Activated CD4-positive, alpha-beta T cell treated with anti-CD3 and anti-CD28 coated beads for 48 hours (primary cell): ENCODE data around the gene ESPL1.
A peak's percentile ranks its signal among the peaks of the same experiment; 100 is the strongest.

Source experiments
- DNase-seq: peaks from one replicate; pipeline ENCODE4 v3.0.0-alpha.2; 2020

Gene ESPL1

GRCh38 chr12:53231921-53232645, 36.0 kb upstream of the ESPL1 start, which contains the start of gene RARG:
RARG (minus strand) TSS chr12:53232209; CDS start chr12:53227545, 4,664 bp downstream.
- peak; percentile 75 for DNase-seq

DNA sequence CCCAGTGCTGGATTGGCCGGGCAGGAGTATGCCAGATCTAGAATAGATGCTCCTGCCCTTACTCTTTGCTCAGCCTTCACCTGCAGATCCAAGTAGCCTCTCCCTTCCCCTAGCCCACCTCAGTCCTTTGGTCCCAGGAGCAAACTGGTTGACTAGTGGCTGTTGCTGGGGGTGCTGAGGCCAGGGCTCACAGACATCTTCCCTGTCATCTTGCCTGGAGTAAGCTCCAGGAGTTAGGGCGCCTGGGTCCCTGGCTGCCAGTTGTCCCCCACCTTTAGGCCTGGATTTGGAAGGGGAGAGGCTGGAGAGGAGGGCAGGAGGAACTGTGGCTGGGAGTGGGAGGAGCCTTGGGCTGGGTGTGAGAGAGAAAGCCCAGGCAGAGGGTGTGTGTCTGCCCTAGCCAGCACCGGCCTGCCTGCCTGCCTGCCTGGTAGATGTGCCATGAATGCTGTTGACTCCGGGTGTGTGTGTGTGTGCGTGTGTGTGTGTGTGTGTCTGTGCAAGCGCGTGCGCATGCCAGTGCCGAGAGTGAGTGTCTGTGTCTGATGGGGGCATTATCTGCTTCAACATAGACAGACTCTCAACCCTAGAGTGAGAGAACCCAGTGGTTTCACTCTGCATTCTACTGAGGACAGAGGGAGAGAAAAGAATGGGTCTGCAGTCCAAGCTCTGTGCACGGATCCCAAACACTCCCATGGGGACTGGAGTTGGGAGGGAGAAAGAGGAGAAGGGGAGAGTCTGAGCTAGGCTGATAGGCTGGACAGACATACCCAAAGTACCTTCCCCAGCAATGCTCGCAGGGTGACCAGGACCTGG, 35.2 kb upstream of the ESPL1 start:
- DNase-seq, result peak; percentile 46

GRCh38 chr12:53233671-53234121, 34.4 kb upstream of the ESPL1 start:
- no peak for DNase-seq

GRCh38 chr12:53234271-53234914, 33.7 kb upstream of the ESPL1 start:
- no peak for DNase-seq

GRCh38 chr12:53235164-53235563, 32.9 kb upstream of the ESPL1 start:
- no peak for DNase-seq

DNA sequence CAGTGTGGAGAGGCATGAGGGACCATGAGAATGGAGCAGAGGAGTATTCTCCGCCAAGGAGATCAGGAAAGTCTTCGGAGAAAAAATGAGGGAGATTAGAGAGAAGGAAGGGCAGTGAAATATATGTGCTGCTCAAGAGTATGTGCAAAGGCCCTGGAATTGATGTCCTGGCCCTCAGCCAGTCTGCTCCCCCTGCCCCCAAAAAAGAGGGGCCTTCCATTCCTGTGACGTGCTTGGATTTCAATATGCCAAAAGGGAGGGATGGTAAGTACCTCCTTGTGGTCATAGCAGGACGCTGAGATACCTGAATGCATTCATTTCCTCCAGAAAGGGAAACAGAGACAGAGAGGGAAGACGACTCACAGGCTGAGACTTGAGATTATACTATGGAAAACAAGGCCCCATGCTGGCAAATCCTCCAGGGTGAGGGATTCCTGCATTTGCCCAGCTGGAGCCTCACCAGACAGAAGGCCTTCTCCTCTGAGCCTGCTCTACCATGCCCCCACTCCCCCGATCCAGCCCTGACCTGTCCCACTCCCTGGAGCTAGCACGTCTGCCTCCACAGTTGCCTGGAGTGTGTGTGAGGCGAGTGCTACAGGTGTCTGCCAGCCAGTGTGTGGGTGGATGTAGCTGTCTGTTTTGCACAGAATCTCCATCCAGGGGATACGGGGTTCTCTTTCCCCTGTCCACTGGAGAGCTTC, 32.2 kb upstream of the ESPL1 start:
- peak; percentile 49 for DNase-seq

DNA sequence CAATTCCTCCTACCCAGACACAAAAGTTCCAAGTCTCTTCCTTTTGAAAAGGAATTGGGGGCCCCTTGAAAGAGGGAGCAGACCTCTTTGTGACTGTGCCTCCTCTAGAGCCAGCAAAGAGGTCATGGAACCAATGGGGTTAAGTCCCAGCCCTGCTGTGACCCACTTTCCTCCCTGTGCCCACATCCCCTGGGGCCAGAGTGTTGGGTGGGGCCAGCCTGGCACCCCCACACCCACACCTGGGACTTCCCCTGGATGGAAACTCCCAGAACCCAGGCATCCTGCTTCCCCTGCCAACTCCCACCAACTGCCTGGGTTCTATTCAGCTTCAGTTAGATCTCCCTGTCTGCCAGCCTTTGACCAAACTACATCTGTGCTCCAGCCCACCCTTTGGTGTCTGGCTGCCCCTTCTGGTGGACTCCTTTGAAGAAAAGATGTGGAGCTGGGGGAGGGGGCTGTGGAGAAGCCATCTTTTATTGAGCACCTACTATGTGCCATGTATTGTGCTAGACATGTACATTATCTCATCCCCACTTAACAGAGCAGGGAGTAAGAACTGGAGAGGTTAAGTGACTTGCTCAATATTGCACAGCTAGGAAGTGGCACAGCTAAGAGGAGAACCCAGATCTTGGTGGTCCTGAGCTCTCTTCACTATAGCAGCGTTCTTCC, 31.5 kb upstream of the ESPL1 start:
- DNase-seq, result peak; percentile 33

GRCh38 chr12:53239643-53240258, 28.3 kb upstream of the ESPL1 start:
- DNase-seq, result no peak

- DNase-seq, result no peak
Measured at GRCh38 chr12:53241623-53242412, 26.3 kb upstream of the ESPL1 start.

DNA sequence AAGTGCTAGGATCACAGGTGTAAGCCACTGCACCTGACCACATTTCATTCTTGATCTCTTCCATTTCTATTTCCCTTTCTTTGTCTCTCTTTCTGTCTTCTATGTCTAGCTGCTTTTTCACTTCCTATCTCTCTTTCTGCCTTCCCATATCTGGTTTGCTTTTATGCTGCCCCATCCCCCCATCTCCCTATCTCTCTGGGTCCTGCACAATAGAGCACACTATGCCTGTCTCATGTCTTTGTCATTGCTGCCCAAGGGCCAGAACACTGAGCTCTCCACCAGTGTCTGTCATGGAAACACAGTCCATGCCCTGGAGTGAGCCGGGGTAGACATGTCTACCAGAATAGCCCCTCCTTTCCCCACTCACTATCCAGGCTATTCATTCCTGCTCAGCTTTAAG, 23.8 kb upstream of the ESPL1 start:
- no peak for DNase-seq

GRCh38 chr12:53245286-53245685, 22.8 kb upstream of the ESPL1 start:
- DNase-seq, result no peak

- DNase-seq, result peak; percentile 77
Measured at GRCh38 chr12:53251477-53252348, 16.4 kb upstream of the ESPL1 start.

DNA sequence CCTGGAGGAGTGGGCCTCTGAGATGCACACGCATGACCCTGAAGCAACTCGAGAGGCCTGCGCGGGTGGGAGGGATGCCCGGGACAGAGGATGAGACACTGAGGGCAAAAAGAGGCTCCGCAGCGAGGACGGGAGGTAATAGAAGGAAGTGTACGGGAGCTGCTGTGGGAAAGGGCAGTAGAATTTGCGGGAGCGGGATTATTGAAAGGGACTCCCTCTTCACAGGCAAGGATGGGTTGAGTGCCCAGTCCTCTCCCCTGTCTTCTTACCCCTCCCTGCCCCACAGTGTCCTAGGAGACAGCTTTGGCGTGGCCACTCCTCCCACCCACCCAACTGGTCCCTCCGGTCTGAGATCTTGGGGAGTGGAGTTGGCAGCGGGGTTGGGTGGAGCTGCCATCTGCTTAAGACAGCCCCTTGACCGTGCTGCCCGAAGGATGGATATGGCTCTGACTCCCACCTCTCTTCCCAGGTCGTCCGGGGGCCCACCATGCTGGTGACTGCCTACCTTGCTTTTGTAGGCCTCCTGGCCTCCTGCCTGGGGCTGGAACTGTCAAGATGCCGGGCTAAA, 15.7 kb upstream of the ESPL1 start:
- DNase-seq, result peak; percentile 33

- no peak for DNase-seq
Measured at GRCh38 chr12:53253298-53253697, 14.8 kb upstream of the ESPL1 start.

GRCh38 chr12:53254816-53255545, 13.1 kb upstream of the ESPL1 start:
- DNase-seq, result no peak

DNA sequence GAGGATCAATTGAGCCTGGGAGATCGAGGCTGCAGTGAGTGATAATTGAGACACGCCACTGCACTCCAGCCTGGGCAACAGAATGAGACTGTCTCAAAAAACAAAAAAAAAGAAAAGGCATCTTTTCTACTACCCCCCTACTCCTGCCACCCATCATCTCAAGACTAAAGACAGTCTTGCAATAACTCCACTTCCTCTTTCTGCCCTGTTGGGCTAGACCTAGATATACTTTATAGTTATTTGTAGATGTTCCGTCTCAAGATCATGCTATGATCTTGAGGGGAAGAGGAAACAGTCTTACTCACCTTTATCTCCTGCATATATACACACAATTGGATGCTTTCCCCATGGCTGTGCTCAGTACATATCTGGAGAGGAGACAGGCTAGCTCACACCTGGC, 12.1 kb upstream of the ESPL1 start:
- no peak for DNase-seq

DNA sequence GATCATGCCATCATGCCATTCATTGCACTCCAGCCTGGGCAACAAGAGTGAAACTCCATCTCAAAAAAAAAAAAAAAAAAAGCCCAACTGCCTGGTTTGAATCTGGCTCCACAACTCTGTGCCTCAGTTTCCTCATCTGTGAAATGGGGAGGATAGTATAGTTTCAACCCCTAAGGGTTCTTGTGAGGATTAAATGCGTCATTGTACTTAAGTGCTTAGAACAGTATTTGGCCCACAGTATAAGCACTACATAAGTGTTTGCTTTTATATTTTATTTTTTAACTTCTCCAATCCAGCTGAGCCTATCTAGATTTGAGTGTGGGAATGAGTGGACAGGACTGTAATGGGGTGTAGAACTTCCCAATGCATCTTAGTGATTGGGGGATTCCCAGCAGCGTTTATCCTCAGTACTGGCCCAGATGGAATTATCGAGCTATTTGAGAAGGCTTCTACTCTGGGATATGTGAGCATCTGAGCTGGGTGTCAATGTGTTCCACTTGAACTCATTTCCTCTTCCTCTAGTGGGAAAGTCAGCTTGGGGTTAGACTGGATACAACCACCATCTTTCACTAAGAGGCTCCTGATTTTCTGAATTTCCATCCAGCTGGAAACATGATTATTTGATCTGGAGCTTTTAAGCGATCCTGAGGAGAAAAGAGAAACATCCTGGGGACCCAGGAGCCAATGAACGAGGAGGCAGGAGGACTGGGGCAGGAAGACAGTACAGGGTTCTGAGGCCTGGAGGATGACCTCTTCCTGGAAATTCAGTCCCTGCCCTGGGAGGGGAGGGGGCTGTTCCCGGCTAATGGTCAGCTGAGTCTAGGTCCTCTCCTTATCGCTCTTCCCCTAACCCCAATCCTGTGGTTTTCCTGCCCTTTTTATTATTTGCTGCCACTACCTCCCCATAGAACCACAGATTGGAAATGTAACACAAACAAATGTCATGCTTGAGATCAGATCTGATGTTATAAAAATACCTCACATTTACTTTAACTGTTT, 9.3 kb upstream of the ESPL1 start:
- DNase-seq, result no peak

- no peak for DNase-seq
Measured at GRCh38 chr12:53259891-53260290, 8.2 kb upstream of the ESPL1 start.
